Prostate gland (tissue), 2 donors: ENCODE measurements around the gene RUVBL1. TPM values are rescaled to one million over a fixed set of nuclear protein-coding genes. Genes with fewer than 3 reads are reported as not detected.

Experiments
- DNase-seq: peaks from one replicate; pipeline ENCODE4 v3.0.0-alpha.2; 2019; ENCODE audit warnings: low spot score
- H3K27ac ChIP-seq, 2 donors: fragments of 200-600 bp; sonication (generic); 2 replicates each; pipeline ENCODE4 v1.5.1; 2017 to 2019
- H3K27me3 ChIP-seq: fragments of 200-600 bp; sonication (generic); replicated peaks from 2 replicates; pipeline ENCODE4 v1.5.1; 2019; ENCODE audit not compliant: insufficient read depth
- H3K36me3 ChIP-seq, 2 donors: fragments of 200-600 bp; sonication (generic); 1 replicate in 1 of 2; 2 replicates in 1 of 2; pipeline versions ENCODE4 v1.5.1 to v1.8.1; 2017 to 2019
- H3K4me1 ChIP-seq: fragments of 200-600 bp; sonication (generic); replicated peaks from 2 replicates; pipeline ENCODE4 v1.5.1; 2019
- H3K4me3 ChIP-seq, 2 donors: fragments of 200-600 bp; sonication (generic); 2 replicates each; pipeline ENCODE4 v1.5.1; 2017 to 2019
- H3K9me3 ChIP-seq: fragments of 200-600 bp; sonication (generic); 2 replicates; pipeline ENCODE4 v1.5.1; 2017
- POLR2A ChIP-seq: fragments of 450-650 bp; IDR thresholded peaks from one replicate; pipeline ENCODE4 v1.6.1; 2016; ENCODE audit warnings: antibody characterized with exemption, mild to moderate bottlenecking
- POLR2AphosphoS5 ChIP-seq: sonication (generic); formaldehyde crosslinking; IDR thresholded peaks from one replicate; pipeline ENCODE4 v1.6.1; 2017; ENCODE audit warnings: antibody characterized with exemption
- WGBS: methylation state at CpG from one replicate; pipeline ENCODE4 v1.1.5; 2018; 5-methylcytosine and 5-hydroxymethylcytosine counted together
- intact Hi-C: fragments of 100-400 bp; cut with DNase I; formaldehyde crosslinking; loops from one replicate; pipeline ENCODE4 v1.14.2; 2022
- total RNA-seq, 2 donors: library from RNA; depleted of rRNA; stranded (reverse); fragments of >200 nt; gene quantifications; one replicate each; pipeline ENCODE4 v1.1.0, GENCODE V29; 2016
- TF ChIP-seq, protein P1 (sequence below), 4 experiments: fragments of 200-600 bp in 2 of 4; fragments of 450-650 bp in 2 of 4; sonication (generic) in 2 of 4; IDR thresholded peaks; 1 replicate in 3 of 4; 2 replicates in 1 of 4; pipeline ENCODE4 v1.5.1; 2016 to 2019; ENCODE audit warnings: antibody characterized with exemption in 4 of 4, mild to moderate bottlenecking in 2 of 4, moderate library complexity in 2 of 4

The RUVBL1 gene
- total RNA-seq, 2 donors from 2014 or later: 24.0 to 28.1 TPM

DNA sequence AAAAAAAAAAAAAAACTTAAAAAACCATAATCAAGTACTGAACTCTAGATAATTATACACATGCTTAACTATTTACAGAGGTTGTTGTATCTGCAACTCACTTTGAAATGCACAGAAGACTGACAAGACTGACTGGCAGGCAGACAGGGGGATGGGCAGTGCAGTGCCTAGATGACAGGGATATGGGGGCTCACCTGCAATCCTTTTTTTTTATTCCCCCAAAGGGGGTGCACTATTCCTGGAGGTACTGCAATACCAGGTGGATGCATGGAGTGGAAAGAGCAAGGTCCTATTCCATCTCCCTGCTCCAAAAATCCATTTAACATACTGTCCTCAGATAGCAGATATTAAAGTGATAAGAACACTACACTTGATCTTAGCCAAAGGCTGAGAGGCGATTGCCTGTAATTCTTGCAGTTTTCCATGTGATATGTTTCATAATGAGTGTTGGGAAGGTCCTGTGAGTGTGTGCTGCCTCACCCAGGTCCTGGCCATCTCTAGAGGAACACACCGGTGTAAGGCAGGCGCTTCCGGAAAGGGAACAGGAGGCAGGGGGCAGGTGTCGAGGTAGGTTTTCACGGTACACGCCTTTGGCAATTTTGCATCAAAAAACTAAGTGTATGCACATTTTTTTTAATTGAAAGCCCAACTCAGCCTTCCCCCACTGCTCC, 48.6 kb downstream of the RUVBL1 start:
- H3K4me1 ChIP-seq: no peaks in the 10 kb centered on the region
- WGBS: 8% methylated on average over 7 of the region's 7 CpGs
- no peak for DNase-seq
- no peak for TF ChIP-seq POLR2AphosphoS5
- no peak for TF ChIP-seq POLR2A
- TF ChIP-seq, protein P1, sequence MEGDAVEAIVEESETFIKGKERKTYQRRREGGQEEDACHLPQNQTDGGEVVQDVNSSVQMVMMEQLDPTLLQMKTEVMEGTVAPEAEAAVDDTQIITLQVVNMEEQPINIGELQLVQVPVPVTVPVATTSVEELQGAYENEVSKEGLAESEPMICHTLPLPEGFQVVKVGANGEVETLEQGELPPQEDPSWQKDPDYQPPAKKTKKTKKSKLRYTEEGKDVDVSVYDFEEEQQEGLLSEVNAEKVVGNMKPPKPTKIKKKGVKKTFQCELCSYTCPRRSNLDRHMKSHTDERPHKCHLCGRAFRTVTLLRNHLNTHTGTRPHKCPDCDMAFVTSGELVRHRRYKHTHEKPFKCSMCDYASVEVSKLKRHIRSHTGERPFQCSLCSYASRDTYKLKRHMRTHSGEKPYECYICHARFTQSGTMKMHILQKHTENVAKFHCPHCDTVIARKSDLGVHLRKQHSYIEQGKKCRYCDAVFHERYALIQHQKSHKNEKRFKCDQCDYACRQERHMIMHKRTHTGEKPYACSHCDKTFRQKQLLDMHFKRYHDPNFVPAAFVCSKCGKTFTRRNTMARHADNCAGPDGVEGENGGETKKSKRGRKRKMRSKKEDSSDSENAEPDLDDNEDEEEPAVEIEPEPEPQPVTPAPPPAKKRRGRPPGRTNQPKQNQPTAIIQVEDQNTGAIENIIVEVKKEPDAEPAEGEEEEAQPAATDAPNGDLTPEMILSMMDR (IDR thresholded peaks at IDR 0.05): no peak
- H3K27ac ChIP-seq: peak overlapping the region in 1 of 2 donors; percentile 48
- intact Hi-C loops: loop anchor here (5.0 kb wide), 1 partner anchor 422 kb away; no protein-coding TSS in a partner anchor
- H3K27me3 ChIP-seq: no peaks in the 10 kb centered on the region
- H3K36me3 ChIP-seq: peaks cover 0 to 5% of the 10 kb centered on the region in 2 donors
- no peaks in the 10 kb centered on the region for H3K9me3 ChIP-seq
- peak overlapping the region; percentile 12 to 28 for H3K4me3 ChIP-seq

DNA sequence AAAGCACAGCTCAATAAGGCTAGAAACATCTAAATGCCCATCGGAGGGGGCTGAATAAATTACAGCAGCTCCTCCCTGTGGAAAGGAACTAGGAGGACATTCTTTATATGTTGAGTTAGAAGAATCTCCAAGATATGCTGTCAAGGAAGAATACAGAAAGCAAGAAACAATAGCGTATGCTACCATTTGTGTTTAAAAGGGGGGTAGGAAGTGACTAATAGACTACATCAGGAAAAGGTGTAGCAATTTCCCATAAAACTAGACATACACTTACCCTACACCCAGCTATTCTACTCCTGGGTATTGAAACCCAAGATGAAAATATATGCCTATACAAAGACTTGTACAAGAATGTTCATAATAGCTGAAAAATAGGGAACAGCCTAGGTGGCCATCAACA, 49.8 kb downstream of the RUVBL1 start:
- intact Hi-C loops: no loop called here
- Histone ChIP-seq H3K27ac (no peak overlapping the region), H3K27me3 (no peaks in the 10 kb centered on the region), H3K4me3 (no peak overlapping the region), H3K36me3 (peaks cover 0 to 6% of the 10 kb centered on the region in 2 donors), H3K4me1 (no peaks in the 10 kb centered on the region), H3K9me3 (no peaks in the 10 kb centered on the region)
- TF ChIP-seq POLR2A: no peak
- TF ChIP-seq, protein P1 (IDR thresholded peaks at IDR 0.05): no peak
- no peak for TF ChIP-seq POLR2AphosphoS5
- 65% methylated on average over 2 of the region's 2 CpGs for WGBS
- DNase-seq: no peak

DNA sequence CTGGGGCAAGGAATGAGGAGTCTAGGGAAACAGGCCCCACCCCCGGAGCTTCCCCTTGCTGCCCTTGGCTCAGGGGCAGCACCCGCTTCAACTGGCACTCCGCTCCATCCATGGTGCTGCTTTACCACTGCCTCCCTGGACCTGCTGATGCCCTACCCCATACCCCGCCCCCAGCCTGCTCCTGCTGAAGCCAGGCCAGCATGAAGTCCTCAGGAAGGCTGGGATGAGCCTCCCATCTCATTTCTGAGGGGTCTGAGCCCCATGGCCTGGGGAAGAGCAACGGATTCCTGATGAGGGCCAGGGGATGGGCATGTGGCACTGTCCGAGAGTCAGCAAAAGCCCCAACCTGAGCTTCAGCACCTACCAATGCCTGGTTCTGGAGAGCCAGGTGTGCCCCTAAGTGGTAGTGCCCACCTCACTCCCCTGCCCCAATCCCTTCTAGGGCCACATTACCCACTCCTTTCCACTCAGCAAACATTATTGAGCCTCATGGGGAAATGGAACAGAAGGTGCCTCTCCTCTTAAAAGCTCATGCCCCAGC, 50.4 kb downstream of the RUVBL1 start:
- TF ChIP-seq POLR2AphosphoS5: no peak
- TF ChIP-seq, protein P1 (IDR thresholded peaks at IDR 0.05): no peak
- no peak for TF ChIP-seq POLR2A
- no peak for DNase-seq
- Histone ChIP-seq H3K9me3 (no peaks in the 10 kb centered on the region), H3K27me3 (no peaks in the 10 kb centered on the region), H3K4me1 (no peaks in the 10 kb centered on the region), H3K36me3 (peaks cover 0 to 12% of the 10 kb centered on the region in 2 donors), H3K4me3 (no peak overlapping the region), H3K27ac (no peak overlapping the region)
- WGBS: 86% methylated on average over 6 of the region's 6 CpGs
- intact Hi-C loops: no loop called here

DNA sequence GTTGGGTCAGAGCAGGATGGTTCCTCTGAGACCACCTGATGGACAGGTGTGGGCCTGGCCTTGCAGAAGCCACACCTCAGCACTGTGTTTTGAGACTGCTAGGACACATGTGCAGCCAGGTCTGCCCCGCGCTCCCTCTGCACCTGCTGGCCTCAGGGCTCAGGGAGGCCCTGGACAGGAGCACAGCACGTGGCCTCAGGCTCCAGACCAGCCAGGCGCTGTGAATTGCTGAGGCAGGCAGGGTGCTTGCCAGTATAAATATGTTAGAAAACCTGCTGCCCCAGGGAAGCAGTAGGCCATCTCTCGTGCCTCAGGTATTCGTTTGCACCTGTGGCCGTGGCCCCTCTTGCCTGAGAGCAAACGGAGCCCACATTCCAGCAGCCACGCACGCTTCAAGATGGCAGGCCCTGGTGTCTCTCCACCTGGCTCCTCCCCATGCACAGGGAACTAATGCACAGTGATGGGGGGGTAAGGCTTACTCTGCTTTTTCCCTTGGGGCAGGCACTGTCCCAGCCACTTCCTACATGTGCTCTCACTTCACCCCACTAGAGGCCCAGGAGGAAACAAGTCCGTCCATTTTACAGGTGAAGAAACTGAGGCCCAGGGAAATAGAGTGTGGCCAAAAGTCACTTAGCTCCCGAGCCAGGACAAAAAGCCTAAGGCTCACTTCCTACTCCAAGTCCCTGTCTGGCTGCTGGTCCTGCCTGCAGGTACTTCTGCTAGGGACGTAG, 51.0 kb downstream of the RUVBL1 start:
- peak; percentile 22 for DNase-seq
- TF ChIP-seq POLR2A: no peak
- TF ChIP-seq, protein P1 (IDR thresholded peaks at IDR 0.05): no peak
- peak; percentile 43 for TF ChIP-seq POLR2AphosphoS5
- Histone ChIP-seq H3K27me3 (no peaks in the 10 kb centered on the region), H3K4me3 (no peak overlapping the region), H3K36me3 (peaks cover 0 to 17% of the 10 kb centered on the region in 2 donors), H3K9me3 (no peaks in the 10 kb centered on the region), H3K4me1 (no peaks in the 10 kb centered on the region), H3K27ac (no peak overlapping the region)
- intact Hi-C loops: no loop called here
- 69% methylated on average over 9 of the region's 13 CpGs for WGBS
